NCI-H2107 treated with DMSO at 0.1 percent for 48 hours (cell line): ENCODE results near the gene AADACL3.

Source experiments
- DNase-seq: peaks from one replicate; lab custom pipeline; 2025; ENCODE audit not compliant: unreplicated experiment; lab: John Stamatoyannopoulos, UW

The AADACL3 gene

DNA sequence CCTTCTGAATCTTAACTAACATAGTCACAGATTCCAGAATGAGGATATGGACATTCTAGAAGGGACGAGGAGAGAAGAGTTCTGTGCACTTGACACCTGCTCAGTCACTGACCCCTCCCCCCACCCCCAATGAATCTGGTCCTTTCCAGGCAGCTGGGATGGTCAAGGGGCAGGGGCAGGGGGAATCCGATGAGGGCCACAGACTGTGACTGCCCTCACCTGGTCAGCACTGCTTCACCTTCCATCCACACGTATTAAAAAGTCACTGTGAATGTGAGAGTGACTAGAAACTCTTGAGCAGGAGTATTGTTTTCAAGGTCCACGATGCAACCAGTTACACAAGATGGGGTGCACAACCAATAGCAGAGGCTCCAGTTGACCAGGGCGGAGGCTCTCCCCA, 48.1 kb downstream of the AADACL3 start:
- no peak for DNase-seq

- no peak for DNase-seq
Observed at GRCh38 chr1:12769031-12769430, 53.1 kb downstream of the AADACL3 start.

DNA sequence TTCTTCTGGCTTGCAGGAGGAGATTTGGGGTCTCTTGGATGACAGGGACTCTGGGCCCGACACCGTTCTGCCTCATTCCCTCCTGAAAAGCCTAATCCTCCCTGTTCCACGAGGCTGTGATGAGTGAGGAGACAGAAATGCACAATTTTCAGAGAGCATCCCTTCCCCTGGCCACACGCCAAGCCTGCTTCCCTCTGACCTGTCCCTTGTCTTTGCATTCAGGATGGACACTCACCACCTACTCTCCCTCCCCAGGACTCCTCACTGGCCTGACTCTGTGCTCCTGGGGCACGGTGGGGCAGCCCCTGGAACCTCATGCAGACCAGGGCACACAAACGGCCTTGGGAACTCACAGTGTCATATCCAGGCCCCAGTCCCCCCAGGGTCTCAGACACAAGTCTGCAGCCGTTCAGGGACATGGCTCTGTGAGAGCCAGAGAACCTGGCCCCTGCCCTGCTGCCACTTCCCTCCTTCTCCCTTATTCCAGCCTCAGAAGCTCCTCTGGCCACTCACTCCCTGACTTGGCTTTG, 54.1 kb downstream of the AADACL3 start:
- no peak for DNase-seq

DNA sequence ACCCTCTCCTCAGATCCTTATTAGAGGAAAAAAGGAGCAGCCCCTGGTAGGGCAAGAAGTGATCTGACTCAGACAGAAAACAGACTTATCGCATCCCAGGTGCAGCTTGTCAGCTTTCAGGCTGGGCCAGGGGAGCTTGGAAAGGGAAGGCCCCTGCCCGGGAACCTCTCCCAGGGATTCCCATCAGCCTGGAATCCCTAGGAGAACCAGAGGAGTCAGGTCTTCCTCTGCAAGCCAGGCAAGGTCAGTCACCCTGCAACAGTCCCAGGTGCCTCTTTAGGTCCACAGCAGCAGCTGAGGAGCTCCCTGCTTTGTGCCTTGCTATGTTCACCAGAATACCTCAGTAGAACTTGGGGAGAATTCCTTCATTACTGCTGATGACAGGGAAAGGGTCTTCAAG, 54.7 kb downstream of the AADACL3 start:
- no peak for DNase-seq

- no peak for DNase-seq
Observed at GRCh38 chr1:12771186-12771585, 55.3 kb downstream of the AADACL3 start.

DNA sequence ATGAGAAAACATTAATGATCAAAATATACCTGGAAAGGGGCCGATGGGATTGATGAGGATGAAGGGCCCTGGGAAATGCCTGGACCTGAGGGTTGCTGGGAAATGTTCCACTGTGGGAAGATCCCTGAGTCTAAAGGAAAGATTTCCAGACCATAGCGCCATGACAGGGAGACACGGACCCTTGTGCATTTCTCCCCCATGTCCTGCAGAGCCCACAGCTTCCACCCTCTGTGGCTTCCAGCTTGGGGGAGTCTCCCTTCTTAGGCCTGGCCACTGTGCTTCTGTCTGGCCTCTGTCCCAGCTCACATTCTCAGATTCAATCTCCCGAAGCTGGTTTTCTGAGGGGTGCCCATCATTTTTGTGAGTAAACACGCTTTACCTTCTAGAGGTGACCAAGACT, 56.6 kb downstream of the AADACL3 start:
- no peak for DNase-seq

GRCh38 chr1:12773438-12773837, 57.5 kb downstream of the AADACL3 start, which contains the start of gene PRAMEF12:
Gene PRAMEF12 (plus strand): TSS chr1:12773738. CDS start chr1:12774868, 1,130 bp downstream.
- DNase-seq: no peak

DNA sequence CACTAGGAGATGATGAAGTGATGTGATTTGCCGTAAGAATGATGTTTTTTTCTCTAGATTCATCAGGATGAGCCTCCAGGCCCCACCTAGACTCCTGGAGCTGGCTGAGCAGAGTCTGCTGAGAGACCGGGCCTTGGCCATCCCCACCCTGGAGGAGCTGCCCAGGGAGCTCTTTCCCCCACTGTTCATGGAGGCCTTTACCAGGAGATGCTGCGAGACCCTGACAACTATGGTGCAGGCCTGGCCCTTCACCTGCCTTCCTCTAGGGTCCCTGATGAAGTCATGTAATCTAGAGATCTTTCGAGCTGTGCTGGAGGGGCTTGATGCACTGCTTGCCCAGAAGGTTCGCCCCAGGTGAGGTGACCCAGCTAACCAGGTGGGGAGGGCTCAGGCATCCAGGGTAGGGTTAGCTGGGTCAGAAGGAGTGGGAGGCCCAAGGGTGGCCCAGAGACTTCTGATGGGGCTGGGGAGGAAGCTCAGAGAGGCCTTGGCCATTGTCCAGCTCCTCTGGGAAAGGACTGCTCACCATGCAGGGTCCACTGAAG, 59.0 kb downstream of the AADACL3 start:
- no peak for DNase-seq

DNA sequence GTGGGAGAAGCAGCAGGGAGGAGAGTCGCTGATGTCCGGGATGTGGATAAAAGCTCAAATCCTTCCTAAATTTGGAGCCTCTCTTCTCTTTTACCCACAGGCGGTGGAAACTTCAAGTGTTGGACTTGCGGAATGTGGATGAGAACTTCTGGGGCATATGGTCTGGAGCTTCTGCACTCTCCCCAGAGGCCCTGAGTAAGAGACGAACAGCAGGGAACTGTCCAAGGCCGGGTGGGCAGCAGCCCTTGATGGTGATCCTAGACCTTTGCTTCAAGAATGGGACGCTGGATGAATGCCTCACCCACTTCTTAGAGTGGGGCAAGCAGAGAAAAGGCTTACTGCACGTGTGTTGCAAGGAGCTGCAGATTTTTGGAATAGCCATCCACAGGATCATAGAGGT, 59.5 kb downstream of the AADACL3 start:
- DNase-seq: no peak

GRCh38 chr1:12776801-12777557, 61.1 kb downstream of the AADACL3 start:
- DNase-seq: no peak
